GM18867 (cell line): ENCODE measurements around the gene PGLYRP1.

Experiments
- ATAC-seq: cut with Tn5 transposase; IDR thresholded peaks from one replicate; pipeline ENCODE4 v1.9.1; 2021; ENCODE audit warnings: mild to moderate bottlenecking, moderate library complexity; ENCODE audit not compliant: unreplicated experiment

The PGLYRP1 gene

DNA sequence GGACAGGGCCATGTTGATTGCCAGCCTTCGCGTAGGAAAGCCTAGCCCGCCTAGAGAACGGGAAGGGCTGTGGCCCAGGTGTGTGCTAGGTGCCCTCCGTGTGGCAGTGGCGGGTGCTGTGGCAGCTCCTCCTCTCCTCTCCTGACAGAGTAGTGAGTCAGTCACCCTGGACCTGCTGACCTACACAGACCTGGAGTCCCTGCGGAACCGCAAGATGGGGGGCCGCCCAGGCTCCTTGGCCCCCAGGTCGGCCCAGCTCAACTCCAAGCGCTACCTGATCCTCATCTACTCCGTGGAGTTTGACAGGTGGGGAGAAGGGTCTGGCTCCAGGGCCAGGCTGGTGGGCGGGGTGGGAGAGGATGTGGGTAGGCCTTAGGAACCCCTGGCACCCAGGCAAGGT is 16.4 kb downstream of the PGLYRP1 start:
- no peak for ATAC-seq

DNA sequence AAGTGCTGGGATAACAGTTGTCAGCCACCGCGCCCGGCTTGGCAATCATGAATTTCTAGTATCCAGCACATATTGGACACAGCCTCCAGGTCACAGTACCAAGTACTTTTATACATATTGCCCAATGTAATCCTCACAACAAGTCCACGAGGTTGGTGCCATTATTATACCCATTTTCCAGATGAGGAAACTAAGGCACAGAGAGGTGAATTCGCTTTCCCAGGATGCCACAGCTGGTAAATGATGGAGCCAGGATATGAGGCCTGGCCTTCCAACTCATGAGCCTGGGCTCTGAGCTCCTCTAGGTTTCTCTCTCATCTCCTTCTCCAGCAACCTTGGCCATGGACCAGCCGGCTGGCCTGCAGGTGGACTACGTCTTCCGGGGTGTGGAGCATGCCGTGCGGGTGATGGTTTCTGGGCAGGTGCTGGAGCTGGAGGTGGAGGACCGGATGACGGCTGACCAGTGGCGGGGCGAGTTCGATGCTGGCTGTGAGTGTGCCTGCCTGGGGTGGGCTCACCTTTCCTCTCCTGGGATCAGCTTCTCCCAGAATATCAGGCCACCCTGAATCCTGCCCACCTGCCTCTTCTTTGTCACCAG is 20.1 kb downstream of the PGLYRP1 start:
- ATAC-seq: no peak

DNA sequence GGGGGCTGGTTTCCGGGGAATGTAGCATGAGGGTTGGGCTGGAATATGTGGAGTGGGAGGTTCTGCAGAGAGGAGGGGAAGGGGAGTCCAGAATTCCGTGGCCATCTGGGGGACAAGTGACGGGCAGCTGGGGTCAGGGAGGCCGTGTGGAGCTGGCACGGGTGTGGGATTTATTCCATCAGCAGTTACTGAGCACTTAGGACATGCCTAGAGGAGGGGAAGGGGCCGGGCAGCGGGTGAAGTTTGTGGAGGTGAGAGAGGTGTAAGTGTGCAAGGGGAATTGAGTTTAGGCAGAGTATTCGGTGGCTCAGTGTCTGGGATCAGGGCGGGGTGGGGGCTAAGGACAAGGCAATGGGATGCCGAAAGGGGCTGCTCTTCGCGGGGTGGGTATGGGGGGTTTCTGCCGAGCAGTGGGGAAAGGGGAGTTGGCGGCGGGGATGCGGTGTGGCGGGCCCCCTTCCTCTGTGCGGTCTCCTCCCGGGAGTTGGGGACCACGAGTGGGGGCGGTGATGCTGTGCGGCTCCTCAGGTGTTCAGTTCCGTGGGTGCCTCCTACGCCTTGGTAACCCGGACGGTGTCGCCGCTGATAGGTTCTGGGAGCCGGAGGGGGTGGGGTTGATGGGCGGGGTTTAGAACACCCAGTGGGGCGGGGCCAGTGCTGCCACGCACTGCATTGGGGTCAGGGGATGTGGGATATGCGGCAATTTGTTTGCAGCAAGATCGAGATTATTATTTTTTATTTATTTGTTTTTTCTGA is 22.2 kb downstream of the PGLYRP1 start:
- ATAC-seq: peak; percentile 66

DNA sequence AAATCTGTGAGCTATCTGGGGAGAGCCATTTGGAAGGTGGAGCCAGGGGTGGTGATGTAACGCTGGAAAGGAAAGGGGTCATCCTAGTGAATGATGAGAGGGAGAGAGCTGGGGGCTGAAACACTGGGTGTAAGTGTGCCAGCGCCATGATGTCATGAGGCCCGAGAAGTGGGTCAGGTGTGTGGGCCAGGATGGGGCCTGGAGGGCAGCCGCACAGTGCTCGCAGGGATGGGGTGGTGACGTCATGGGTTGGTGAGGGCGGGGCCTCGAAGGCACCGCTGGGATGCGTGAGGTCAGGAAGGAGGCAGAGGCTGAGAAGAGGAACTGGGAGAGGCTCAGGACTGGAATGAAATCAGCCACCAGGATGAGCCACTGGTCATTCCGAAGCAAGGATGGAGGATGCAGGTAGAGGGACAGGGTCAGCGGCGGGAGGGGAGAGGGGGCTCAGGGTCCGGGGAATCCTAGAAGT is 23.2 kb downstream of the PGLYRP1 start:
- no peak for ATAC-seq

DNA sequence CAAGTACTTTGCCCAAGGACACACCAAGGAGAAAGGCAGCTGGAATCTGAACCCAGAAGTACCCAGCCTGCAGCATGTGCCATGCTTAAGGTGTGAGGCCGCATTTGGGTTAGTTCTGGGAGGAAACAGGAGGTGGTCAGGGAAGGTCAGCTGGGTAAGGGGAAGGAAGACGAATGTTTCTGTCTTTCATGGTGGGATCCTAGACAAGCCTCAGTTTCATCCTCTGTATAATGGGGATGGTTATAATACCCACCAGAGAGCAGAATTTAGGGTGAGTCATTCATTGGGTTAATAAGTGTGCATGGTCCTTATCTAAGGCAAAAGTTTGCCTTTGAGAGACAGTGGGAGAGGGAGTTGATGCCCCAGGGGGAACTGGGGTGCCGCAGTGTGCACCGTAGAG is 24.0 kb downstream of the PGLYRP1 start:
- ATAC-seq: no peak

DNA sequence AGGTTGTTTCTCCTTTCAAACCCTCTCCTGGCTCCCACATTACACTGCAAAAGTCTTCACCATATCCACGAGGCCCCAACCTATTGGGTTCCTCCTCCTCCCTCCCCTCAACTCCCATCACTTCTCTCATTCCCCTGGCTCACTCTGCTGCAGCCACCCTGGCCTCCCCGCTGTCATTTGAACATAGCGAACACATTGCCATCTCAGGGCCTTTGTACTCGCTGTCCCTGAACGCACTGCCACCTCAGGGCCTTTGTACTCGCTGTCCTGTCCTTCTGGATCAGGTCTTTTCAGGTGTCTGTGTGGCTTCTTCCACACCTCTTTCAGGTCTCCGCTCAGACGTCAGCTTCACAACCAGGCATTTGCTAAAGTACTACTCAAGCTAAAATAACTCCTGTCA is 25.9 kb downstream of the PGLYRP1 start:
- ATAC-seq: no peak

DNA sequence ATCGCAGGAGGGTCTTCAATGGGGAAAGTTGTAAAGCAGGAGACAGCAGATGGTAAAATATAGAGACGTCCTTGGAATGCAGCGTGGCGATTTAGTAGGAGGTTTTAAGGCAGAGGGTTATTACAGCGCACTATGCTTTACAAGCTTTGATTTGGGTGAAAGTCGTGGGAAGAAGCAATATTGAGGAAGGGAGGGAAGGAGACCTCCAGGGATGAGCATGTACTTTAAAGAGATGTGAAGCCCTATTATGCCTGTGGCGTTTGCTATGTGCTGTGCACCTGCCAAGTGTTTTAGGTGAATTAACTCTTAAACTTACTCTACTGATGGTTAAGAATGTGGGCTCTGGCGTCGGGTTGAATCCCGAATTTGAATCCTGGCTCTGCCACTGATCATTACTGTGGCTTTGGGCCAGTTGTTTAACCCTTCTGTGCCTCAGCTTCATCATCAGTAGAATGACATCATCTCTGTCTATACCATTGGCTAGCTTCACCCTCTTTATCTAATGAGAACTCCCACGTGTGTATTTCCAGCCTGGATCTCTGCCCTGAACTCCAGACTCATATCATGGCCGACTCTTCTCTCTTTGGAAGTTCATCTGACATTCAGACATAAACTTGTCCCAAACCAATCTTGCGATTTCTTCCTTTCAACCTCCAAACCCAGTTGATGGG is 27.0 kb downstream of the PGLYRP1 start:
- no peak for ATAC-seq

DNA sequence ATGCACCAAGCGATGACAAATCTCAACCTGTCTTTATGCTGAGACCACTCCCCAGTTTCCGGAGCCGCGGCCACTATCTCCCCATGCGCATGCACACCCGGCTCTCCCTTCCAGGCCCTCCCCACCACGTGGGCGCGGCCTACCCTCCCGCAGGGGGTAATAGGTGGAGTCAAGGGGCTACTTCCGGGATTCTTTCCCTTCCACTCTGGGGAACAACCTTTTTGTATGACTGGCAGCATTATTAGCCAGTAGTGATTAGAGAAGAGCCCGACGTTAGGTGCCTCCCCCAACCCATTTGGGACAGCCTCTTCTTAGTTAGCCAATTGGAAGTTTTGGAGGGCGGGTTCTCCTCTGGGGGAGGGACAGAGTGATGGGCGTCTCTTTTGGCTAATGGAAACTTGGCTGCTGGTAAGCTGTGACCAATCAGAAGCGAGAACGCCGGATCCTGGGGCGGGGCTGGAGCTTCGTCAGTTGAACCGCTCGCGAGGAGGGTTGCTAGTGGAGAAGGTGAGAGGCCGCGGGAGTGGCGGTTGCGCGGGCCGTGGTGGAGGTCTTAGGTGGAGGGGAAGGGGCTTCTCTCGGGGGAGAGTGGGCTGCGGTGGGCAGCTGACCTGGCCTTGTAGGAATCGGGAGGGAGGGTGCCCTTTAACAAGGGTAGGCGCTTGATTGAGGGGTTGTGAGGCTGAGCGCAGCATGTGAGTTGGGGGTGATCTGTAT is 27.7 kb downstream of the PGLYRP1 start, which contains the start of gene CCDC61:
Gene CCDC61 (plus strand): TSS at position 470 of the 717 bp plus-strand sequence. CDS start 7,552 bp downstream, outside the sequence.
- peak; percentile 93 for ATAC-seq

DNA sequence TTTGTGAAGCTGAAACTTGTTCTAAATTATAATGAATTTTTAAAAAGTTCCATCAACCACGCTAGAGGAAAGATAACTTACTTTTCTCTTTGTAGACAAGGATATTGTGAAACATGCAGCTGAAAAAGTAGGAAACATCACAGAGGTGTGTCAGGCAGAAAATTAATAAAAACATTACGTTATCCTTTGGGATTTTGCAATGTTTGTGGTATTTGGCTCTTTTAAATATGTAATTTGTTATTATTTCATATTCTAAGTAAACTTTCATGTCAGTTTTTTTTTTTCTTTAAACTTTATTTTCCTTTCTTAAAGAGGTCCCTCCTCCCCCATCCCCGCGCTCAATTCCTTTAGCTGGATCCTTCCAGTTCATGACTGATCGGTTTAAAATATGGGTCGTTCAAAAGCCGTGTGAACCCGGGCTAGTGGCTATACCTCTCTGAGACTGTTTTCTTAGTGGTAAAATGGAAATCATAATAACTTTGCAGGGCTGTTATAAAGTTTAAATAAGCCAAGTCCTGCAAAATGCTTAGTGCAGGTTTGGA is 28.3 kb downstream of the PGLYRP1 start:
- ATAC-seq: peak; percentile 5

DNA sequence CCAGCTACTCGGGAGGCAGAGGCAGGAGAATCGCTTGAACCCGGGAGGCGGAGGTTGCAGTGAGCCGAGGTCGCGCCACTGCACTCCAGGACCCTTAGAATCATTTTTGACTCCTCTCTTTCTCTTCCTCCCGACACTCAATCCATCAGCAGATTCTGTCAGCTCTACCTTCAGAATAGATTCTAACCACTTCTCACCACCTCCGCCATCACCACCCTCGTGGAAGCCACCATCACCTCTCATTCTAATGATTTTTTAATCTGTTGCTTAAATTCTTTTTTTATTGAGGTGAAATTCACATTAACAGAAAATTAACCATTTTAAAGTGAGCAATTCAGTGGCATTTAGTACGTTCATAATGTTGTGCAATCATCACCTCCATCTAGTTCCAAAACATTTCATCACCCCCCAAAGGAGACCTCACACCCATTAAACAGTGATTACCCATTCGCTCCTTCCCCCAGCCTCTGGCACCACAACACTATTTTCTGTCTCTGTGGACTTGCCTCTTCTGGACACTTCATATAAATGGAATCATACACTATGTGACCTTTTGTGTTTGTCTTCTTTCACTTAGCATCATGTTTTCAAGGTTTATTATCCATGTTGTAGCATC is 32.6 kb downstream of the PGLYRP1 start:
- no peak for ATAC-seq

DNA sequence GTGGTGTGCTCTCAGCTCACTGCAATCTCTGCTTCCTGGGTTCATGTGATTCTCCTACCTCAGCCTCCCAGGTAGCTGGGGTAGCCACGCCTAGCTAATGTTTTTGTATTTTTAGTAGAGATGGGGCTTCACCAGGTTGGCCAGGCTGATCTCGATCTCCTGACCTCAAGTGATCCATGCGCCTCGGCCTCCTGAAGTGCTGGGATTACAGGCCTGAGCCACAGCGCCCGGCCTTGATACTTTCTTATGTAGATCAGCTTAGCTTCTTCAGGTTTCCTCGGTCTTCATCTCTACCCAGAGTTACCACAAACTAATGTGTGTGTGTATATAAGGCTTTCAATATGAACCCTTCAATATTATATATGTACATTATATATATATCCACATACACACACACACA is 37.5 kb downstream of the PGLYRP1 start:
- no peak for ATAC-seq

DNA sequence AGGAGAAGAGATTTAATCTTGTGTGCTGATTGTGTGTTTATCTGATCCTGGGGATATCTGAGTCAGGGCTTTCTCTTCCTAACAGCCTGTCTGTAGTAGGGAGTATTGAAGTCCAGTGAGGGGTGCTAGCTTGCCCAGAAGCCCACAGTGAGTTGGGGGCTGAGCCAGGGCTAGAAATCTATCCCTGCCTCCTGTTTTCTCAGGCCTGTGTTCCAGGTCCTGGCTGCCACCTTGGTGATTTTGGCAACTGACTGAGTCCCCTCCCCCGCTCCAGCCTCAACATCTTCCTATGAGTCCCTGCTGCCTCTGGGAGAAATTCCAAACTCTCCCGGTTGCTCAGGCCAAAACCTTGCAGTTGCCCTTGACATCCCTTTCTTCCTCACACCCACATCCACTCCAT is 41.5 kb downstream of the PGLYRP1 start:
- ATAC-seq: no peak

DNA sequence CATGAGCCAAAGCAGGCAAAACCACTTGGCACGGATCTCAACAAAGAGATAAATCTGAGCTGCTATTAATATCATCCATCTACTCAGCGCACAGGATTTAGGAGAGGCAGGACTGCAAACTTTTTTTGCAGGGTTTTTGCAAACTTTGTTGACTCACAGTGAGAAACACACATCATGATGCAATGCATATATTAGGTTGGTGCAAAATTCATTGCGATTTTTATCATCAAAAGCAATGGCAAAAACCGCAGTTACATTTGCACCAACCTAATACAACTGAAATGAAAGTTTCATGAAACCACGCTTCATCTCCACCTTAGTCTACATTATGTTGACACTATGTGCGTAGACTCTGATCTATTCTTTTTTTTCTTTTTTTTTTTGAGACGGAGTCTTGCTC is 44.7 kb downstream of the PGLYRP1 start:
- no peak for ATAC-seq

DNA sequence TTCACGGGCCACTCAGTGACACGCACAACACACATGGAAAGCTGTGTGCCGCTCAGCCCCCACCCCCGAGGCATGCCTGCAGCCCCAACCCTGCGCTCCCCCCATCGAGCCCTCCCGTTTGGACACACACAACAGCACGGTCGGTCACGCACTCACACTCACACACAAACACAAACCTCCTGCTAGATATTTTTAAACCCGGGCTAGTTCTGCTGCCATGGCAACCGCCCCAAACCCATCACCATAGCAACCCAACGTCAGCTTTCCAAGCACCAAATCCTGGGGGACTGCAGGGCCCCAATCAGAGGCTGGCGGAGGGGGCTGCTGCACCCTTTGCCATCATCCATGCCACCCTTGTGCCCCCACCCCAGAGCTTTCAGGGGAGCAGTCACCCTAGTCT is 46.7 kb downstream of the PGLYRP1 start:
- ATAC-seq: no peak

DNA sequence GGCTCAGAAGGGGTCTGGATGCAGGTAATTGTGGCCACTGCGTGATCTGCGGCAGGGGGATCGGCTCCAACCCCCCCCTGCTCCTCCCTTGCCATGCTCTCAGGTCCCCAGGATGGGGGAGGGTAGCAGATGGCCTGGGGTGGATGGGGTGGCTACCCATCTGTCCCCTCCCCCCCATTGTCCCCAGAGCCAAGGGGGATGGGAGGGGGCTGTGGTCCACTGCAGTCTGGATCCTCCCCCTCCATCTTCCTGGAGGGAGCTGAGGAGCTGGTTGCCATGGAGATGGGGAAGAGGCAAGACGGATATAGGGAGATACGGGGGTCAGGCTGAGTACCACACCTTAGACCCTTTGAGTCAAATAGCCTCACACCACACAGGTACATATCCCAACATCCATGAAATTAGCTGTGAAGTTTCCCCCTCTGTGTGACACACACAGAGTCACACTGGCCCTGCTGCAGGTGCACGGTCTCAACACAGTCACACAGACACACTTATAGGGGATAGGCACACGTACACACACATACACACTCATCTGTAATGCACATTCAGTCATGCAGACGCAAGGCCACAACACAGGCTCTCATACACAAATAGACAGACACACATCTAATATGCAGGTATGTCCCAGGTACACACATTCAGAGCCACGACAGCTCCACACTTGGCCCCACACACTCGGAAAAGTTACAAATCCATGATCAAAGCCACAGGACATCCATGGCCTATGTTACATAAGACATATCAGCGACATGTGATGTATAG is 47.4 kb downstream of the PGLYRP1 start:
- no peak for ATAC-seq

DNA sequence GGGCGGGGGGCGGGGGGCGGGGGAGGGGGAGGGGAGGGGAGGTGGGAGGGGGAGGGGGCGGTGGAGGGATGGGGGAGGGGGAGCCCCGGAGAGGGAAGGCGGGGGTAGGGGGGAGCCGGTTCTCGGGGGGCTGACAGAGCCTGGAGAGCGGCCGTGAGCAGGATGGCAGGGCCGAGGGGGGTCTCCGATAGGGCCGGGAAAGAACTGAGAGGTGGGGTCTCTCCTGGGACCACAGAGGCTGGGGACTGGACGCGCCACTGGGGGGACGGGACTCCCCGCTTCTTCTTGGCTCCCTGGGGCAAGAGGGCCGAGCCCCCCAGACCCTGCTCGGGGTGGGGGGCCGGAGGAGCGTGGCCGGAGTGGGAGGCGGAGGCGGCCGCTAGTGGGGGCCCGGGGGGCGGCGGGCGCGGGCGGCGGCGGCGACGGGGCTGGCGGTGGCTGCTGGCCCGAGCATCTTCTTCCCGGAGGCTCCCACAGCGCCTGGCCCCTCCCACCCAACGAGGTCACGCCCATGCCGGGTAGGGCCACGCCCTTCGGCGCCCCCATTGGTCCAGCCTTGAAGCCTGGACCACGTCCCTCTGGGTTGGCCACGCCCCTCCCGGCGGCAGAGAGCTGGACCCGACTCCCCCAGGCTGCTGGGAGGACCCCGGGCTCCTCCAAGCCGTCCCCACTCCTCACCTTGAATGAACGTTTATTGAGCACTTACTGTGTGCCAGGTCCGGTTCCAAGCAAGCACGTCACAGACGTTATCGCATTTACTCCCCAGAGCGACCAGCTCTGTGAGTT is 49.1 kb downstream of the PGLYRP1 start, which contains the start of gene NOVA2:
Gene NOVA2 (minus strand): TSS at position 313 of the 786 bp plus-strand sequence. CDS start 514 bp downstream, outside the sequence.
- no peak for ATAC-seq

DNA sequence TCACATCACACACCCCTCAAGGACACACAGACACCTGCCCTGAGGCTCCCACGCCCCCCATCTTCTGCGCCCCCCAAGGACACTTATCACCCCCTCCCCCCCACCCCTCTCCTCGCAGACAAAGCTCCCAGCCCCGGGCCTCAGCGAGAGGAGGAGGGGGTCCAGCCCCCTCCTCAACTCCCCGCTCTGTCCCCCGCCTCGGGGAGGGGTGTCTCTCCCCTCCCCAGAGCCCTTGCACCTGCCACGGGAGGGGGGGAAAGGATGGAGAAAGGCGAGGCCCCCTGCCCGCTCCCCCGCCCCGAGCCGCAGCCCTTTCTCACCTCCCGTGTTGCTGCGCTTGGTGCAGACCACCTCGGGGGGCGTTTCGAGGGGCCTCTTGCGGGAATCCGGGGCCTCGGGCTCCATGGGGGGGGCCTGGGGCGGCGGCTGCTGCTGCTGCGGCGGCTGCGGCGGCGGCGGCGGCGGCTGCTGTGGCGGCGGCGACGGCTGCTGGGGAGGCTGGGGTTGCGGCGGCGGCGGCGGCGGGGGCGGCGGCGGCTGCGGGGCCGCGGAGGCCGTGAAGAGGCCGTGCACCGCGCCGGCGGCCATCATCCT is 49.8 kb downstream of the PGLYRP1 start:
- no peak for ATAC-seq
